Measurements from ENCODE around the gene COX7A1. TPM values are rescaled to one million over a fixed set of nuclear protein-coding genes. Genes with fewer than 3 reads are reported as not detected.
A peak's percentile ranks its signal among the peaks of the same experiment; 100 is the strongest.
"Not testable (repeated sequence)": the region's sequence is repeated elsewhere in the genome, so short reads cannot be mapped to it uniquely, and the experiment has no call there.

The COX7A1 gene
- polyA plus RNA-seq (ENCODE audit: insufficient read length in 4 of 4), result 10 to 100 TPM; 22.8 to 44.9 (median 27.0) TPM

DNA sequence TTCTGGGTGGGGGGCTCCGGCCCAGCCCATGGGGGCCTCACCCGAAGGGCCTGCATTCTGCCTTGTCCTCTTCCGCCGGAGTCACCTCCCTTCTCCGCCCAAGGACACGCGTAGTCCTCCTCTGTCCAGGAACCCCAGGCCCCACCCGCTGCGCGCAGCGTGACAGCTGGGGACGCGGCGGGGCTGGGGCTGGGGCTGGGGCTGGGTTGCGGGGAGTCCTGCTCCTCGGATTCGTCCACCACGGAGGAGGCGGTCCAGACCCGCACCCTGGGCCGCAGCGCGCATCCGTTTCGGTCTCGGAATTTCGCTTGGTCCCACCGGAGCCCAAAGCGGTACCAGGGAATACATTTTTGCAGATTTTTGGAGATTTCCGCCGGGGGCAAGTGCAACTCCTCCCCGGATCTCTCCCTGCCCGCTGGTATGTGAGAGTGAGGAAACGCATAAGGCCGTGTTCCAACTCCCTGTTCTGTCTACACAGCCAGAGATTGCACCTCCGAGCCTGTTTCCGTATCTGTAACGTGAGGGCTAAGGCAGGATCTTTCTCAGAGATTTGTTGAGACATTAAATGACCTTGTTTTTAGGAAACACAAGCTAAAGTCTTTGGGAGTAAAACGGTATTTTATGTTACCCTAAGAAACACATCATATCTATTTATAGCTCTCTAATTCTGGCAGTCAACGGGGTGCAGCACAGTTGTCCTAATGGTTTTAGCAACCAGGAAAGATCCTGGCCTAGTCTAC, at the start of gene COX7A1:
Gene COX7A1 (minus strand): TSS at position 96 of the 740 bp plus-strand sequence. CDS start 40 bp downstream, at position 56.
- peak in 1 of 4 donors; percentile 8 for DNase-seq (ENCODE audit: low read depth in 4 of 4, low spot score in 3 of 4)

DNA sequence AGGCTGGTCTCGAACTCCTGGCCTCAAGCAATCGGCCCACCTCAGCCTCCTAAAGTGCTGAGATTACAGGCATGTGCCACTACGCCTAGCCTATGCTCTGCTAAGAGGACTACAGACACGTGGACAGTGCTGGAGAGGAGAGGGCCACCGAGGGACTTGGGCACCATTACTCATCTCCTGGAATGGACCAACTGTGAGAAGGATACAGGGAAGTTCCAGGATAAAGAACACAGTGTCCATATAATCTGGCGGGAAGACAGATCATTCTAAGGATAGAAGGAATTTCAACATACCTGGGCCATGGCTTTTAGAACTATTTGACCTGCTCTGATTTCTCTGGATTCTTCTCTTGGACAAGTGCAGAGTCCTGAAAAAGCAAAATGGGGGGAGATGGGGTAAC, 49.4 kb upstream of the COX7A1 start:
- DNase-seq (ENCODE audit: low read depth in 4 of 4, low spot score in 3 of 4), result no peak

DNA sequence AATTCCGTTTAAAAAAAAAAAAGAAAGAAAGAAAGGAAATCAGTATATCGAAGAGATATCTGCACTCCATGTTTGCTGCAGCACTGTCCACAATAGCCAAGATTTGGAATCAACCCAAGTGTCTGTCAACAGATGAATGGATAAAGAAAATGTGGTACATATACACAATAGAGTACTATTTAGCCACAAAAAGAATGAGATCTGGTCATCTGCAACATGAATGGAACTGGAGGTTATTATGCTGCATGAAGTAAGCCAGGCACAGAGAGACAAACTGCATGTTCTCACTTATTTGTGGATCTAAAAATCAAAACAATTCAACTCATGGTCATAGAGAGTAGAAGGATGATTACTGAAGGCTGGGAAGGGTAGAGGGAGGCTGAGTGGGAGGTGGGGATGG, 45.9 kb upstream of the COX7A1 start:
- no peak for DNase-seq (ENCODE audit: low read depth in 4 of 4, low spot score in 3 of 4)

DNA sequence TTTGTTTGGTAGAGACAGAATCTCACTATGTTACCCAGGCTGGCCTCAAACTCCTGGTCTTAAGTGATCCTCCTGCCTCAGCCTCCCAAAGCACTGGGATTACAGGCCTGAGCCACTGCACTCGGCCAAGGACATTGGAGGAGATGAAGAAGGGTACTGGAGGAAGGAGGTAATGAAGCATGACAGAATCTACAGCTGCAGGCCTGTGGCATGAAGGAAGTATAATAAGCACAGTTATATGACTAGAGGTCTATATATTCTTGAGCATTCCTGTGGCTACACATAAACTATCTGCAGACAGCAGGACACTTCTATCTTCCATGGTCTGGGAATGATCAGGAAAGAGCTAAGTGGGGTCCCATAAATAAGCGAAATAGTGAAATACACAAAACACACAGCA, 44.0 kb upstream of the COX7A1 start:
- DNase-seq (ENCODE audit: low read depth in 4 of 4, low spot score in 3 of 4), result no peak

DNA sequence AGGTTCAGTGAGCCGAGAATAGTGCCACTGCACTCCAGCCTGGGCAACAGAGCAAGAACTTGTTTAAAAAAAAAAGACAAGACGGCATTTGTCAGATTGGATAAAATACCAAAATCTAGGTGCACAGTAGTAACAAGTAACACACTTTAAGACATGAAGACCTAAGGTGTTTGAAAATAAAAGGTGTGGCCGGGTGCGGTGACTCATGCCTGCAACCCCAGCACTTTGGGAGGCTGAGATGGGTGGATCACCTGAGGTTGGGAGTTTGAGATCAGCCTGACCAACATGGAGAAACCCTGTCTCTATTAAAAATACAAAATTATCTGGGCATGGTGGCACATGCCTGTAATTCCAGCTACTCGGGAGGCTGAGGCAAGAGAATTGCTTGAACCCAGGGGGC, 34.5 kb upstream of the COX7A1 start:
- not testable (repeated sequence) for DNase-seq (ENCODE audit: low read depth in 4 of 4, low spot score in 3 of 4)

DNA sequence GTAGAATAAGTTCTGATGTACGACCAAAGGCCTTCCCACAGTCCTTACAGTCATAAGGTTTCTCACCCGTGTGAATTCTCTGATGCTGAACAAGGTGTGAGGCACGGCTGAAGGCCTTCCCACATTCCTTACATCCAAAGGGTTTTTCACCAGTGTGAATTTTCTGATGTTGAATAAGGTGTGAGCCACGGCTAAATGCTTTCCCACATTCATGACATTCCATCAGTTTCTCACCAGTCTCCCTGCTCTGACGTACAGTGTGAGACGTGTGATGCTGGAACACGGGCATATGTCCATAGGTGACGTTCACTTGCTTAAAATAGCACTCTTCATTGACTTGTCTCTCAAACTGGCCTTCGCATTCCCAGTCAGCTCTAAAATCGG, 31.0 kb upstream of the COX7A1 start:
- DNase-seq (ENCODE audit: low read depth in 4 of 4, low spot score in 3 of 4), result no peak

DNA sequence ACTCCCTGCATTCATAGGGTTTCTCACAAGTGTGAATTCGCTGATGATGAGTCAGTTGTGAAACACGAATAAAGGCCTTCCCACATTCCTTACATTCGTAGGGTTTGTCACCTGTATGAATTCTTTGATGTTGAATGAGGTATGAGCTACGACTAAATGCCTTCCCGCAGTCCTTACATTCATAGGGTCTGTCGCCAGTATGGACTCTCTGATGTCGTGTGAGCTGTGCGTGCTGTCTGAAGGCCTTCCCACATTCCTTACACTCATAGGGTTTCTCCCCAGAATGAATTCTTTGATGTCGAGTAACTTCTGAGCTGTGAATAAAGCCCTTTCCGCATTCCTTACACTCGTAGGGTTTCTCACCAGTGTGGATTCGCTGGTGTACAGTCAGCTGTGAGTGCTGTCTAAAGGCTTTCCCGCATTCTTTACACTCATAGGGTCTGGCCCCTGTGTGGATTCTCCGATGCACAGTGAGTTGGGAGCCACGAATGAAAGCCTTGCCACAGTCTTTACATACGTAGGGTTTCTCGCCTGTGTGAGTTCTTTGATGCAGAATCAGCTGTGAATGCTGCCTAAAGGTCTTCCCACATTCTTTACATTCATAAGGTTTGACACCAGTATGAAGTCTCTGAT, 30.5 kb upstream of the COX7A1 start:
- no peak for DNase-seq (ENCODE audit: low read depth in 4 of 4, low spot score in 3 of 4)

DNA sequence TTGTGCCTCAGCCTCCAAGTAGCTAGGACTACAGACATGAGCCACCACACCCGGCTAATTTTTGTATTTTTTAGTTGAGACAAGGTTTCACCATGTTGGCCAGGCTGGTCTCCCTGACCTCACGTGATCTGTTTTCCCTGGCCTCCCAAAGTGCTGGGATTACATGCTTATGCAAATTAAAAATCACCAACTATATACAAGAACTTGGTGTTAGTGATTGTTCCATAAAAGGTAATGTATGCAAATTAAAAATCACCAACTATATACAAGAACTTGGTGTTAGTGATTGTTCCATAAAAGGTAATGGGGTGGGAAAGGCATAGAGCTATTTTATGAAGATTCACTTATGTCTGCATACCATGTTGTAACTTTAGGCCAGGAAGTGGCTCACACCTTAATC, 26.8 kb upstream of the COX7A1 start:
- DNase-seq (ENCODE audit: low read depth in 4 of 4, low spot score in 3 of 4), result not testable (repeated sequence)

DNA sequence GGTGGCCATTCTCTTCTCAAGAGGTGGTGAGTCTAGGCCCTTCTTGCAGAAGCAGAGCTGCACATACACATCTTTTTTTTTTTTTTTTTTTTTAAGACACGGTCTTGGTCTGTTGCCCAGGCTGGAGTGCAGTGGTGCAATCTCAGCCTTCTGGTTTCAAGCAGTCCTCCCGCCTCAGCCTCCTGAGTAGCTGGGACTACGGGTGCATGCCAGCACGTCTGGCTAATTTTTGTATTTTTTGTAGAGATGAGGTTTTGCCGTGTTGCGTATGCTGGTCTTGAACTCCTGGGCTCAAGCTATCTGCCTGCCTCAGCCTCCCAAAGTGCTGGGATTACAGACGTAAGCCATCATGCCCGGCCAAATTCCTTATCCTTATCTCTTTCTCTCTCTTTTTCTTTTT, 21.6 kb upstream of the COX7A1 start:
- DNase-seq (ENCODE audit: low read depth in 4 of 4, low spot score in 3 of 4), result not testable (repeated sequence)

DNA sequence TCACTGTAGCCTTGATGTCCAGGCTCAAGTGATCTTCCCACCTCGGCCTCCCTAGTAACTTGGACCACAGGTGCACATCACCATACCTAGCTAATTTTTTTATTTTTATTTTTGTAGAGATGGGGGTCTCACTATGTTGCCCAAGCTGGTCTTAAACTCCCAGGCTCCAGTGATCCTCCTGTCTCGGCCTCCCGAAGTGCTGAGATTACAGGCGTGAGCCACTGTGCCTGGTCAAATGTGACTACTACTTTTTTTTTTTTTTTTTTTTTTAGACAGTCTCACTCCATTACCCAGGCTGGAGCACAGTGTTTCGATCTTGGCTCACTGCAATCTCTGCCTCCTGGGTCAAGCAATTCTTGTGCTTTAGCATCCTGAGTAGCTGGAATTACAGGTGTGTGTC, 20.6 kb upstream of the COX7A1 start:
- DNase-seq (ENCODE audit: low read depth in 4 of 4, low spot score in 3 of 4), result no peak

DNA sequence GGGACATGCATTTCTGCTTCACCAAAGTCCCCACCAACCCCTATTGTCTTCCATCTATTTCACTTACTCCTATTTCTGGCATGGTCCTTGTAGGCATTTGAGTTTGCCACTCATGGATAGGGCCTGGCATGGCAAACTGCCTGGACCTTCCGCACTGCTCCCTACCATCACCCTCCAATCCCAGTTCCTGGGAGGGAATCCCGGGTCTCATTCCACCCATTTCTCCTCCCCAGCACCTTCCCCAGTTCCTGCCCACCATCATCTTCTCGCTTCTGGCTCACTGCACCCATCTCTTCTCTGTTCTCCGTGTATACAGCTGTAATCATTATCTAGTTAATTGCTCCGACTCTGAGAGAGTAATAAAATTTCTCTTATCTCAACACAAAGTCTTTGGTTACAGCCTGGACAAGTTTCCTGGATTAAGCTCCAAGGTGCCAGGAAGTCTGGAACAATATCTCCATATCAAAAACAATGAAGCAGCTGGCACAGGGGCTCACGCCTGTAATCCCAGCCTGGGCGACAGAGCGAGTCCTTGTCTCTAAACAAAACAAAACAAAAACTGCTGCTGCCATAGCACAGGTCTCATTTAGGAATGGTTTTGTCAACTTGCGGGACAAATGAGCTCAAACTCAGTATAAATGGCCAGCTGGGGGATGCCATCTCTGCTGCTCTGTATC, 17.0 kb upstream of the COX7A1 start:
- peak in 3 of 4 donors; percentile 2 to 32 (median 28) for DNase-seq (ENCODE audit: low read depth in 4 of 4, low spot score in 3 of 4)

DNA sequence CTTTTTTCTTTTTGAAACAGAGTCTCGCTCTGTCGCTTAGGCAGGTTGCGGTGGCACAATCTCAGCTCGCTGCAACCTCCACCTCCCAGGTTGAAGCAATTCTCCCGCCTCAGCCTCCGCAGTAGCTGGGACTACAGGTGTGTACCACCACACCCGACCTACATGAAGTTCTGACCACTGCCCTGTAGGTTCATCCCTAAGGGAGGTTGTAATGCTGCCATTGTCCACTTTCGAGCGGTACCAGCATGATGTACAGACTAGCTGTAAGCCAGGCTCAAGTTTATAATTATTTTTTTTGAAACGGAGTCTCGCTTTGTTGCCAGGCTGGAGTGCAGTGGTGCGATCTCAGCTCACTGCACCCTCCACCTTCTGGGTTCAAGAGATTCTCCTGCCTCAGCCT, 11.6 kb upstream of the COX7A1 start:
- no peak for DNase-seq (ENCODE audit: low read depth in 4 of 4, low spot score in 3 of 4)

DNA sequence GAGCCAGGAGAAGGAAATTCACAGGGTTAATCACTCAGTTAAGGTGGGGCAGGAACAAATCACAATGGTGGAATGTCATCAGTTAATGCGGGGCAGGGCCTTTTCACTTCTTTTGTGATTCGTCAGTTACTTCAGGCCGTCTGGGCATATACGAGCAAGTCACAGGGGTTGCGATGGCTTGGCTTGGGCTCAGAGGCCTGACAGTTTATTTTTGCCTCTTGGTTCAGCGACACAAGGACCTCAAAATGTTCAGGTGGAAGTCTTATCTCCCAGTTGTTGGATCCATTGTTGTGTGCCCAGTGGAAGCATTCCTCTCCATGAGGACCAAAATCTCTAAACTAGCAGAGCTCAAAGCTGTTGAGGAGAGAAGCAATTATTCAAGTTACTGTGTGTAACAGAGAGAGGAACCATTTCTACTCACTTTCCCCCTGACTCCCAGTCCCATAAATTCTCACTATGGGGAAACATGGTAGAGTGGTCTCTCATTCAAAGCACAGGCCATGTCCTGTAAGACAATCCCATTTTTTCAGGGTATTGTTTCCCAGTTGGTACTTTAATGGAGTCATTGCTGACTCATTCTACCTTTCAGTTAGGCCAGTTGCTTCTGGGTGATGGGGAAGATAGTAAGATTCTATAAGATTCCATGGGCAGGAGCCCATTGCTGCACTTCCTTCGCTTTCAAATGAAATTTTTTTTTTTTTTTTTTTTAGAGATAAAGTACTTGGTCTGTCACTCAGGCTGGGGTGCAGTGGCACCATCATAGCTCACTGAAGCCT, 8.8 kb upstream of the COX7A1 start:
- DNase-seq (ENCODE audit: low read depth in 4 of 4, low spot score in 3 of 4), result no peak

DNA sequence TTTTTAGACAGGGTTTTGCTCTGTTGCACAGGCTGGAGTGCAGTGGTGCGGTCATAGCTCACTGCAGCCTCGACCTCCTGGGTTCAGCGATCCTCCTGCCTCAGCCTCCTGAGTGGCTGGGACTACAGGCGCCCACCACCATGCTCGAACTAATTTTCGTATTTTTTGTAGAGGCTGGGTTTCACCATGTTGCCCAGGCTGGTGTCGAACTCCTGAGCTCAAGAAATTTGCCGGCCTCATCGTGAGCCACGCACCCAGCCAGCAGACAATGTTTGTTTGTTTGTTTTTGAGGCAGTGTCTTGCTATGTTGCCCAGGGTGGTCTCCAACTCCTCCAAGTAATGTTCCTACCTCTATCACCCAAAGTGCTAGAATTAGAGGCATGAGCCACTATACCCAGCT, 879 bp upstream of the COX7A1 start:
- DNase-seq (ENCODE audit: low read depth in 4 of 4, low spot score in 3 of 4), result no peak

DNA sequence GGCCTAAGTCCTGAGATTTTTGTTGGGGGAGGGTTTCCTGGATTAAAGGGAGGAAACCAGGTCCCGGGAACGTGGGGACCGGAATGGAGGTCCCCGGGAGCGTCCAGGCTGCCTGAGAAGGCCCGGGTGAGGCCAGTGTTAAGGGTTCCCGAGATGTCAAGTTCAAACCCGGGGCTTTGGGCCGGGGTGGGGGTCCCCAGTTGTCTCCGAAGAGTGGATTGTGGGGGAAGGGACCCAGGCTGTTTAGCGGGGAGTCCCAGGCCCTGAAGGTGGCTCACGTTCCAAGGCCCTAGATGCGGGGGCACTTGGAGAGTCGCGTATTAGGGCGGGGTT, 262 bp downstream of the COX7A1 start:
- no peak for DNase-seq (ENCODE audit: low read depth in 4 of 4, low spot score in 3 of 4)

DNA sequence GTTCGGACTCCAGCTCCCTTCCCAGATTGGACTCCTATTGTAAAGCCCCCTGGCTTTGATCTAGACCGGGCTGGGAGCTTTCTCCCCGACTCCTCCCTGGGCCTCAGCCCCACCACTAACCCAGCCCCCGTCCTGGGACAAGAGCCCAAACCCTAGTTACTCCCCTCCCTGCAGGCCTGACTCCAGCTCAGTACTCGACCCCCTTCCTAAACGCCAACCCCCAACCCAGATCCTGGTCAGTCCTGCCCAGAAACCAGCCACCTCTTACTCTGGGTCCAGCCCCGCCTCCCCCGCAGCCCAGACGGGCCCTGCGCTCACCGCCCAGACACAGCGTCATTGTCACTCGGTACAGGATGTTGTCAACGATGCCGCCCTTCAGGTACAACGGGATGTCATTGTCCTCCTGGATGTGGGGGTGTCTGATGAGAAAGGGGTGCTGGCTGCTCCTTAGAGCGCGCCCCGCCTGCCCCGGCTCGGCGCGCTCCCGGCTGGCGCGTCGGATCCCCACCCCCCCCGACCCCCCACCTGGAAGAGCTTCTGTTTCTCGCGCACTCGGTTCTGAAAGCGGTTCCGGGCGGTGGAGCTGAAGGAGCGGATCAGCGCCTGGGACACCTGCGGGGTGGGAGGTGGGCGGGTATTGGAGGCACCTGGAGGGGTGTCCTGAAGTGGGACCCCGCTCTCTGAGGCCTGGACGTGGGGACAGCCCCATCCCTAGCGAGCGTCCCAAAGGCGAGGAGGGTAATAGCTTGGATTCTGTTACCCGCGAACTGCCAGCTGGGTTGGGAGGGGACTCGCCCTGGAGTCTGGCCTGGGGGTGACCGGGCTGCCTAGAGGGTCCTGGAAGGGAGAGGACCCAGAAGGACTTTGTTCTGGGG, 866 bp downstream of the COX7A1 start:
- no peak for DNase-seq (ENCODE audit: low read depth in 4 of 4, low spot score in 3 of 4)

DNA sequence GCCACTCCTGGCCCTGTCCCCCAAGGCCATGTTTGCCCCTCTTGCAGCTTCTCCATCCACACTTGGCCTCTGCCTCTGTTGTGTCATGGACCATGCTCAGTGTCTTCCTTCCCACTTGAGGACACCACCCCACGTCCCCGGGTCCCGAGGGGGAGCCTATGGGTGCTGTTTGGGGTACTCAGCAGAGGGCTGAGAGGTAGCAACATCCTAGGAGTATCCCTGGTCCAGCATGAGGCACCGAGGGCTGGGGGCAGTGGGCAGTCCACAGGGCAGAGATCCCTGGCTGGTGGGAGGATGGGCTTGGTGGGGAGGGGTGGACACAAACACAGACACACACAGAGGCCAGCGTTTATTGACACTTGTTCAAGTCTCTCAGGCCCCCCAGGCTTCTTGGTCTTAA, 1.7 kb downstream of the COX7A1 start:
- DNase-seq (ENCODE audit: low read depth in 4 of 4, low spot score in 3 of 4), result no peak

DNA sequence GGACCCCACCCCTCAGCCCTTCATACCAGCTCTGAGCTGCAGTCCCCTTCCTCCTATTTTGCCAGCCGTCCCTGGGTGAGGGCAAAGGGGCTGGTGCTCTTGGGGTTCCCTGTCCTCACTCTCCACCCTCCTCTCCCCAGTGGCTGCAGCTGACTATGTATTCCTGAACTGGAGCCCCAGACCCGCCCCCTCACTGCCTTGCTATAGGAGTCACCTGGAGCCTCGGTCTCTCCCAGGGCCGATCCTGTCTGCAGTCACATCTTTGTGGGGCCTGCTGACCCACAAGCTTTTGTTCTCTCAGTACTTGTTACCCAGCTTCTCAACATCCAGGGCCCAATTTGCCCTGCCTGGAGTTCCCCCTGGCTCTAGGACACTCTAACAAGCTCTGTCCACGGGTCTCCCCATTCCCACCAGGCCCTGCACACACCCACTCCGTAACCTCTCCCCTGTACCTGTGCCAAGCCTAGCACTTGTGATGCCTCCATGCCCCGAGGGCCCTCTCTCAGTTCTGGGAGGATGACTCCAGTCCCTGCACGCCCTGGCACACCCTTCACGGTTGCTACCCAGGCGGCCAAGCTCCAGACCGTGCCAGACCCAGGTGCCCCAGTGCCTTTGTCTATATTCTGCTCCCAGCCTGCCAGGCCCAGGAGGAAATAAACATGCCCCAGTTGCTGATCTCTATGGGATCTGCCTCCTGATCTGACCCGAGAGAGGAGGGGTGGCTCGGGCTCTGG, 2.4 kb downstream of the COX7A1 start:
- DNase-seq (ENCODE audit: low read depth in 4 of 4, low spot score in 3 of 4), result no peak

DNA sequence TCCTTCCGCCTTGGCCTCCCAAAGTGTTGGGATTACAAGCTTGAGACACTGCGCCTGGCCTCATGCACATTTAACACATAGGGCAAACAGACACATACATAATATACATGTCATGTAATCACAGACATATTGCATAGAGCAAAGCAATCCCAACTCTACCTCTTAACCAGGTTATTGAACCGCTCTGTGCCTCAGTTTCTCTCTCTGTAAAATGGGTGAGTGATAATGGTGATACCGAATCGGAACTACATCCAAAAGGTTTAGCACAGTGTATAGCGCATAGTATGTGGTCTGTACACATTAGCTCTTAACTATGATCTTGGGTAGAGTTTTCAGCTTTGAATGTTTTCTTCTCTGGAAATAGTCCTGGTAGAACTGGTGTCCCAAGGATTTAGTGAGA, 7.6 kb downstream of the COX7A1 start:
- no peak for DNase-seq (ENCODE audit: low read depth in 4 of 4, low spot score in 3 of 4)

DNA sequence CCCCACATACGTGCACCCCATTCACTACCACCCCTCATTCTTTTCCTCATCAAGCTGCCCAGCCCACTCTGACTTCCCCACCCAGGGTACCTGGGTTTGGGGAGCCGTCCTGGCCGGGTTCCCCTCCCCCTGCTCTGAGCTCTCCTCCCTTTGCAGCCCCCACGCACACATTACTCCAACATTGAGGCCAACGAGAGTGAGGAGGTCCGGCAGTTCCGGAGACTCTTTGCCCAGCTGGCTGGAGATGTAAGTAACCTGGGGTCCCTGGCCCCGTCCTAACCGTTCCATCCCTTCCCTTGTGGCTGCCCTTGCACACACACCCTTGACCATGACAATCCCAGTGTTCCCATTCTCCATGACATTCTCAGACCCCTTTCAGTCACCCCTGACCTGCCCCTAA, 9.8 kb downstream of the COX7A1 start:
- no peak for DNase-seq (ENCODE audit: low read depth in 4 of 4, low spot score in 3 of 4)
